Measurements from ENCODE around the gene TTI1. TPM values are rescaled to one million over a fixed set of nuclear protein-coding genes. Genes with fewer than 3 reads are reported as not detected.

The TTI1 gene
- polyA plus RNA-seq, 1 donor from 2014 or later: 20.0 TPM

GRCh38 chr20:38078084-38078483 lies 44.8 kb upstream of the TTI1 start:
- Histone ChIP-seq H3K27me3 (ENCODE audit: insufficient read depth, low read depth, low read length) (no peaks in the 10 kb centered on the region), H3K27ac (ENCODE audit: low read length) (no peak overlapping the region), H3K4me3 (ENCODE audit: low read length) (no peak overlapping the region), H3F3A (ENCODE audit: insufficient read depth, low read length, poor library complexity, severe bottlenecking) (no peaks in the 10 kb centered on the region), H2AFZ (ENCODE audit: low read depth, low read length) (no peak overlapping the region), H3K36me3 (ENCODE audit: insufficient read depth, low read length) (no peaks in the 10 kb centered on the region), H3K4me2 (ENCODE audit: low read length) (no peak overlapping the region), H3K9ac (ENCODE audit: low read length) (no peak overlapping the region), H3K9me3 (ENCODE audit: low read length) (no peaks in the 10 kb centered on the region), H3K9me2 (ENCODE audit: insufficient read depth, low read length) (no peaks in the 10 kb centered on the region), H3K79me2 (replicated peaks; ENCODE audit: insufficient read depth, low read length) (no peaks in the 10 kb centered on the region), H4K20me1 (ENCODE audit: insufficient read depth) (no peaks in the 10 kb centered on the region)
- TF ChIP-seq CTCF (IDR thresholded peaks at IDR 0.05; ENCODE audit: poor library complexity, severe bottlenecking) (no peak), POLR2AphosphoS5 (IDR thresholded peaks at IDR 0.05) (no peak), SMC3 (conservative IDR thresholded peaks at IDR 0.05; ENCODE audit: poor library complexity) (no peak), REST (IDR thresholded peaks at IDR 0.05; ENCODE audit: borderline replicate concordance) (no peak), RAD21 (conservative IDR thresholded peaks at IDR 0.05) (no peak), MXI1 (conservative IDR thresholded peaks at IDR 0.05; ENCODE audit: poor library complexity, severe bottlenecking) (no peak), EP300 (conservative IDR thresholded peaks at IDR 0.05; ENCODE audit: poor library complexity, severe bottlenecking) (no peak), EZH2 (IDR thresholded peaks at IDR 0.05; ENCODE audit: borderline replicate concordance, insufficient read depth, low read length, poor library complexity, severe bottlenecking) (no peak), TAF1 (IDR thresholded peaks at IDR 0.05; ENCODE audit: low read depth) (no peak)

GRCh38 chr20:38076548-38076947 lies 43.3 kb upstream of the TTI1 start:
- no peak overlapping the region for H3K9ac ChIP-seq (ENCODE audit: low read length)
- H3K4me2 ChIP-seq (ENCODE audit: low read length): no peak overlapping the region
- no peaks in the 10 kb centered on the region for H3K9me3 ChIP-seq (ENCODE audit: low read length)
- H4K20me1 ChIP-seq (ENCODE audit: insufficient read depth): no peaks in the 10 kb centered on the region
- no peaks in the 10 kb centered on the region for H3K36me3 ChIP-seq (ENCODE audit: insufficient read depth, low read length)
- H3F3A ChIP-seq (ENCODE audit: insufficient read depth, low read length, poor library complexity, severe bottlenecking): no peaks in the 10 kb centered on the region
- H3K9me2 ChIP-seq (ENCODE audit: insufficient read depth, low read length): no peaks in the 10 kb centered on the region
- H3K27ac ChIP-seq (ENCODE audit: low read length): no peak overlapping the region
- no peaks in the 10 kb centered on the region for H3K27me3 ChIP-seq (ENCODE audit: insufficient read depth, low read depth, low read length)
- no peak for TF ChIP-seq CTCF (IDR thresholded peaks at IDR 0.05; ENCODE audit: poor library complexity, severe bottlenecking)
- no peak for TF ChIP-seq EP300 (conservative IDR thresholded peaks at IDR 0.05; ENCODE audit: poor library complexity, severe bottlenecking)
- no peak for TF ChIP-seq SMC3 (conservative IDR thresholded peaks at IDR 0.05; ENCODE audit: poor library complexity)
- TF ChIP-seq TAF1 (IDR thresholded peaks at IDR 0.05; ENCODE audit: low read depth): no peak
- no peak for TF ChIP-seq REST (IDR thresholded peaks at IDR 0.05; ENCODE audit: borderline replicate concordance)
- TF ChIP-seq MXI1 (conservative IDR thresholded peaks at IDR 0.05; ENCODE audit: poor library complexity, severe bottlenecking): no peak
- H3K79me2 ChIP-seq (replicated peaks; ENCODE audit: insufficient read depth, low read length): no peaks in the 10 kb centered on the region
- H2AFZ ChIP-seq (ENCODE audit: low read depth, low read length): no peak overlapping the region
- H3K4me3 ChIP-seq (ENCODE audit: low read length): no peak overlapping the region

Measured in neural cell (in vitro differentiated cells).